Measurements from ENCODE around the gene LRTM2.

The LRTM2 gene

GRCh38 chr12:1862973-1863372, 42.6 kb downstream of the LRTM2 start:
- no peaks in the 10 kb centered on the region for H3K27me3 ChIP-seq (ENCODE audit: insufficient read depth, poor library complexity, severe bottlenecking)
- no peak for DNase-seq (ENCODE audit: low read depth in 1 of 2, low spot score in 1 of 2)
- no peak for TF ChIP-seq GABPA (IDR thresholded peaks at IDR 0.05; ENCODE audit: low read depth)
- TF ChIP-seq REST (IDR thresholded peaks at IDR 0.05; ENCODE audit: insufficient replicate concordance, low read depth): no peak
- no peak for TF ChIP-seq SPI1 (IDR thresholded peaks at IDR 0.05; ENCODE audit: borderline replicate concordance, low read depth)
- TF ChIP-seq CTCF (IDR thresholded peaks at IDR 0.05; ENCODE audit: insufficient read depth, low read length): no peak
- TF ChIP-seq POLR2AphosphoS5 (IDR thresholded peaks at IDR 0.05; ENCODE audit: low read depth): no peak
- H3K27ac ChIP-seq (replicated peaks): no peak overlapping the region
- no peak overlapping the region for H3K4me3 ChIP-seq (replicated peaks; ENCODE audit: insufficient read depth, low read length)

GRCh38 chr12:1863823-1864222, 43.5 kb downstream of the LRTM2 start:
- no peak for DNase-seq (ENCODE audit: low read depth in 1 of 2, low spot score in 1 of 2)
- no peak for TF ChIP-seq POLR2AphosphoS5 (IDR thresholded peaks at IDR 0.05; ENCODE audit: low read depth)
- no peak for TF ChIP-seq REST (IDR thresholded peaks at IDR 0.05; ENCODE audit: insufficient replicate concordance, low read depth)
- TF ChIP-seq SPI1 (IDR thresholded peaks at IDR 0.05; ENCODE audit: borderline replicate concordance, low read depth): no peak
- no peak for TF ChIP-seq GABPA (IDR thresholded peaks at IDR 0.05; ENCODE audit: low read depth)
- Histone ChIP-seq H3K27ac (replicated peaks) (no peak overlapping the region), H3K4me3 (replicated peaks; ENCODE audit: insufficient read depth, low read length) (no peak overlapping the region), H3K27me3 (ENCODE audit: insufficient read depth, poor library complexity, severe bottlenecking) (no peaks in the 10 kb centered on the region)

DNA sequence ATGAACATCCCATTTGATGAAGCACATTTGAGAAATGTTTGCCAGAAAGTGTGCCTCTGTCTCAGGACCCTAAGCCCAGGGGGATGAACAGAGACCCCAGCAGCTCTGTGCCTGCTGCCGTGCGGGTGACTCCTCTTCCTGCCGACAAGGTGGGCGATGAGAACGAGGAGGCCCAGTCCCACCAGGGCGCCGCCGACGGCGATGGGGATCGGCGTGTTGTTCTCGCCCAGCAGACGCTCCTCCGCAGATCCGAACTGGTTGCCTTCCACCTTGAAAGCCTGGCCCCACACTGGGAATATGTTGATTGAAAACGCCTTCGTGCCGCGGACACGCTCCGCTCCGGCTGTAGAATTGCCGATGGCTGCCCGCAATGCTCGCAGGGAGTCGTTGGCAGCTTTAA, 44.1 kb downstream of the LRTM2 start:
- no peak for TF ChIP-seq POLR2AphosphoS5 (IDR thresholded peaks at IDR 0.05; ENCODE audit: low read depth)
- TF ChIP-seq REST (IDR thresholded peaks at IDR 0.05; ENCODE audit: insufficient replicate concordance, low read depth): no peak
- no peak for TF ChIP-seq GABPA (IDR thresholded peaks at IDR 0.05; ENCODE audit: low read depth)
- TF ChIP-seq CTCF (IDR thresholded peaks at IDR 0.05; ENCODE audit: insufficient read depth, low read length): no peak
- TF ChIP-seq SPI1 (IDR thresholded peaks at IDR 0.05; ENCODE audit: borderline replicate concordance, low read depth): no peak
- Histone ChIP-seq H3K4me3 (replicated peaks; ENCODE audit: insufficient read depth, low read length) (no peak overlapping the region), H3K27me3 (ENCODE audit: insufficient read depth, poor library complexity, severe bottlenecking) (no peaks in the 10 kb centered on the region), H3K27ac (replicated peaks) (no peak overlapping the region)
- DNase-seq (ENCODE audit: low read depth in 1 of 2, low spot score in 1 of 2): no peak

Data from HL-60 (cell line).